Hematopoietic multipotent progenitor cell treated with erythropoietin and hydrocortisone succinate and interleukin-3 and kit ligand, for 8 days (in vitro differentiated cells): ENCODE measurements around the gene CNEP1R1.

ENCODE experiments used
- DNase-seq: peaks from one replicate; pipeline ENCODE4 v3.0.0-alpha.2; 2015

Gene CNEP1R1

DNA sequence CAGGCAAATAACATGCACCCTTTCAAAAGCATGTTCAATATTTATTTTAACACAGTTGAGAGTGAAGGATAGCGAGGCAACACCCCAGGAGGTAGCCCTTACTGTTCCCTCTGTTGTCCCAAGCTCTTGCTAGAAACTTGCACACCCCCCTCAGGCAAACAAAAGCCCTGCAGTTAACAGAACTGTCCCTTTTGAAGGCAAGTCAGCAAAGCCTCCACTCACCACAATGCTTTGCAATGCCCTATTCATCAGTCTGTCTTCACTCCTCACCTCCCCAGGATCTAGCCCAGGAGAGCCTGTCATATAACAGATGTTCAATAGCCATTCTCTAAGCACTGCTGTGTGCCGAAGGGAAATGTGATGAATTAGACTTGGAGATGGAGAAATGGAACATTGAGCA, 3.5 kb upstream of the CNEP1R1 start:
- DNase-seq: no peak

DNA sequence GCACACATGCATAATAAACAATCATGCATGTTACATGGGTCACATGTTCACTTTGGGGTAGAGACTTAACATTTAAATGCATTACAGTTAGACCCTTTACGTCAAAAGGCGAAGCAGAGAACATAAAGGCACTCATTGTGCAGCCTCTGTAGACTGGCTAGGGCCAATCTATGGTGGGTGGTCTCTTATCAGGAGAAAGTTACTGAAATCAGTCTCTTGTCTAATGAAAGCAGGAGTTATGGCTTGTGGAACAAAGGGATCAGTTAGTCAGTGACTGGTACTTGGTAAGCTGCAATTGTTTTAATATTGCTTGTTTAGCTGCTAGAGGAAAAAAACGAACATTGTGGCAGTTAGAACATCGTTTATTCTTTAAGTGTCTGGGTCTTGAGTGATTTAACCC, 1.4 kb upstream of the CNEP1R1 start:
- DNase-seq: no peak

DNA sequence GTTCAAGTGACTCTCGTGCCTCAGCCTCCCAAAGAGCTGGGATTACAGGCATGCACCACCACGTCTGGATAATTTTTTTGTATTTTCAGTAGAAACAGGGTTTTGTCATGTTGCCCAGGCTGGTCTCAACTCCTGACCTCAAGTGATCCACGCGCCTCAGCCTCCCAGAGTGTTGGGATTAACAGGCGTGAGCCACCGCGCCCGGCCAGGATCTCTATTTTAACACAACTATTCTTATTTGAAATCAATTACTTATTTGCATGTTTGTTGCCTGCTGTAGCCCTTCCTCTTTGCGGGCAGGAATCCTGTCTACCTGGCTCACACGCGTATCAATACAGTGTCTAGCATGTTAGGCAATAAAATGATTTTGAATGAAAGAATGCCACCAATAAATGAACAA, 818 bp upstream of the CNEP1R1 start:
- no peak for DNase-seq

DNA sequence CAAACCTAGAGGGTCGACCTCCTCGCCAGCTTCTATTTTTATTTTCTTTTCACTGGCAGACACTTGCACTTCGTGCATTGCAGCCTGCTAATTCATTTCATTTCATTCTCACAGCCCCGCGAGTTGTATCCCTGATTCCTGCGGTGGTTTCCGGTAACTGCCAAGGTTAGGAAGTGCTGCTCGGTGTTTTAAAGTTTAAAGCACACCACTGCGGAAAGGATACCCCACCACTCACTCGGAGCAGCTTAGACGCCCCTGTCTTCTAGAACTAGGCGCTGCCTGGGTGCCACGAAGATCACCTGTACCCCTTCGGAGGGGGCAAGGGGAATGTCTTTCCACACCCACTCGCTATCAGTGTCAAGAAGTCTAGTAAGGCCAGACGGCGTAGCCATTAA, 509 bp downstream of the CNEP1R1 start:
- DNase-seq: peak; percentile 46

DNA sequence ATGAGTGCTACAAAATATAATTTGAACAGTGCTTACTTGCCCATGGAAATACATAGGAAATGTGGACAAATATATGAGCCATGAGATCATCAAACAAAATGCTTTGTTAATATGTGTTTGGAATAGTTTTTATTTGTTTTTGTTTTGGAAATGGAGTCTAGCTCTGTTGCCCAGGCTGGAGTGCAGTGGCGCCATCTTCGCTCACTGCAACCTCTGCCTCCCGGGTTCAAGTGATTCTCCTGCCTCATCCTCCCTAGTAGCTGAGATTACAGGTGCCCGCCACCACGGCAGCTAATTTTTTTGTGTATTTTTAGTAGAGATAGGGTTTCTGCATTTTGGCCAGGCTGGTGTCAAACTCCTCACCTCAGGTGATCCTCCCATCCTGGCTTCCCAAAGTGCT, 2.8 kb downstream of the CNEP1R1 start:
- no peak for DNase-seq

DNA sequence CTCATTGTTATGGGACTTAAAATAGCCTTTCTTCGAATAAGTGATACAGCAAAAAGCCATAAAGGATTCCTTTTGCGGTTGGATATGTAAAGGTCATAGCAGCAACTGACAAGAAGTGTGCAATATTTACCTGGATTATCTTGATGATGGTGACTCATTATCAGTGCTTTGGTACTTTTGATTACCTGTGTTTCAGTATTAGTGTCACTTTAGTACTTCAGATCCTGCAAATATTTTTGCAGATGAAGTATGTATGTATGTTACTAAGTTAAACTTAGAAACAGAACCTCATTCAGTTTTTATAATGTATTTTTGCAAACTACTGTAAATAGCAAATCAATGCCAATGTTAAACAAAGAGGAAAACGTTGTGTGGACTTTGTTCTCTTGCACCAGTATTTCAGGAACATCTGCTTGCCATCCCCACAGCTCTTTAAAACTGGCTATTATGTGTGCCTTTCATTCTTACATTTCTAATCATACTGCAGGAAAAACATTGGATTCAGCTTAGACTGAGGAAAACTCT, 10.5 kb downstream of the CNEP1R1 start:
- DNase-seq: no peak

DNA sequence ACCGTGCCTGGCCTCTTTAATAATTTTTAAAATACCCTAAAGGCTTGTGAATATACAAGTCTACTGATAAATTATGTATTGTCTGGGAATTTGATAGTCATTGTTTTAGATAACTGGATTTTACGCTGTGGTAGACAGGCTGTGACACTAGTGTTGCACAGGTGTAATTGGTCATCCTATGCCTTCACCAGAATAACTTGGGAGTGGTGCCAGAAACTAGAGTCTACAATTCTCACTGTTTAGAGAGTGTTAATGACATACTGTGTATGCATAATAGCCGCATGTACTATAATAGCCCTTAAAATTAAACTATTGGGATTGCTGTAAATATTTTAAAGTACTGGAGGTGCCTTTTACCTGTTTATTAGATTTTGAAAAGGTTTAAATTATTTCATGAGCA, 11.4 kb downstream of the CNEP1R1 start:
- DNase-seq: no peak

DNA sequence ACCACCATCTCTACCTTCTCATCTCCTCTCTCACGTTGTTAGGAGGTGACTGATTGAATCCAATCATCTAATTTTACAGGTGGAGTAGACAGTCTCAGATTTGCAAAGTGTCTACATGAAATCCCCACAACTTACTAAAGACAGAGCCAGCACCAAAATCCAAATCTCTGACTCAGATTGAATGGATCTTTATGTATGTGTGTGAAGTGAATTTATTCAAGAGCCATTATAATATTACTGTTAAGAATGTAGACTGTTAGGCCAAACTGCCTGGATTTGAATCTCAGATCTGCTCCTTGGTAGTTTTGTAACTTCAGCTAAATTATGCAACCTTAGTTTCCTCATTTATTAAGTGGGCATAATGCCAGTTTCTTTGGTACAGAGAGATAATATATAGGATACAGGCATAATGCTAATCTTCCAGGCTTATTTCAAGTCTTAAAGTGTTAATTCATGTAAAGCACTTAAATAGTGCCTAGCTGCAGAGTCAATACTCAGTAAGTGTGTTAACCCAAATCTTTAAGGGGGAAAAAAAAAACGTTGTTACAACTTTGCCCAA, 12.7 kb downstream of the CNEP1R1 start:
- peak; percentile 38 for DNase-seq

DNA sequence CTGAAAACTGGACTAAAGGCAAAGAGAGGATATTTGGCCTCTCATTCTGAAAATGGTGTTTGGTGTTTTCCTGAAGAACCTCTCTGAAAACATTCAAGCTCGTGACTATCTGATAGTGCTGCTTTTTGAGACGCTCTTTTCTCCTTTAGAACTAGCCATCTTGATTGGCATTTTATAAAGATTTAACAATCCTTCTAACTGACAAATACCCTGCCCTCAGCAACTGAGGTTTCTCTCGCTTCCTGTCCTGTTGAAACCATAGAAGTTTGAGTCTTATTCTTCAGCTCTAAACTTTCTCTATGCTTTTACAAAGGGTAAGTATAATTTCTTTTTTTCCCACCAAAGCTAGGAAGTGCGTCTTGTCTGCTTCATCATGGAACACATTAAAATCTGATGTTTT, 13.3 kb downstream of the CNEP1R1 start:
- DNase-seq: no peak

DNA sequence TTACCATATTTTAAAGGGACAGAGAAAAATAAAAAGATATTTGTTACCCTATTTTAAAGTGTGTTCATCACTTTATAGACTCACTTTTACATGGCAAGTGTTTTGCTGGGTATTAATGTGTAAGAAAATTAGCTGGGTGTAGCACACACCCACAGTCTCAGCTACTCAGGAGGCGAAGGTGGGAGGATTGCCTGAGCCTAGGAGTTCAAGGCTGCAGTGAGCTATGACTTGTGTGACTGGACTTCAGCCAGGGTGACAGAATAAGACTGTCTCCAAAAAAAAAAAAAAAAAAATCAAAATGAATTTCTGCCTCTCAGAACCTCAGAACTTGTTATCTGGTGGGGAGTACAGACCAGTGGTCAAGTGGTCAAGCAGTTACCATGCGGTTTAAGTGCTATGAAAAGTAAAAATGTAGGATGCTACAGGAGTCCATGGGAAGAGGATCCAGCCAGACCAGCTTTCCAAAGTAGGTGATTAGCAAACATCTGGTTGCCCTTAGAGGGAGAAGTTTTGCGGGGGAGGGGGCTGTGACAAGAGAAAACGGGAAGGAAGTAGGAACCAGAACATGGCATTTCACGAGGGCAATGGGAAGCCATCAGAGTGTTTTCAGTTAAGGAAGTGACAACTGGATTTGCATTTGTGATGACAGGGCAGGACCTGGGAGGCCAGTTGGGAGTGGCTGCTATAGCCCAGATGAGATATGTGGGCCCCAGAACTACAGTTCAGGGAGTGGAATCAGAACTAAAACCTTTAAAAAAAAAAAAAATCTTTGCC, 13.9 kb downstream of the CNEP1R1 start:
- peak; percentile 41 for DNase-seq

DNA sequence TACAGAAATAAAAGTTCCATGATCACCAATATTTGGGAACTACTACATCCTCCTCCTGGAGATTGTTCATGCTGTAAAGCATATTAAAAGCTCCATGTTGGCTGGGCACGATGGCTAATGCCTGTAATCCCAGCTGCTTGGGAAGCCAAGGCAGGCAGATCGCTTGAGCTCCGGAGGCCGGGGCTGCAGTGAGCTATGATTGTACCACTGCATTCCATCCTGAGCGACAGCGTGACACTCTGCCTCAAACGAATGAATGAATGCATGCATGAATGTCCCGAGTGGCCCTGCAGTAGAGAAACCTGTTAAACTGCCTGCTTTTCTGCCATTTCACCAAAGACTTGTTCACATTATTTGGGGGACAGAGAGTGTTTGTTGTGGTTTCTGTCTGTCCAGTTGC, 15.0 kb downstream of the CNEP1R1 start:
- no peak for DNase-seq

DNA sequence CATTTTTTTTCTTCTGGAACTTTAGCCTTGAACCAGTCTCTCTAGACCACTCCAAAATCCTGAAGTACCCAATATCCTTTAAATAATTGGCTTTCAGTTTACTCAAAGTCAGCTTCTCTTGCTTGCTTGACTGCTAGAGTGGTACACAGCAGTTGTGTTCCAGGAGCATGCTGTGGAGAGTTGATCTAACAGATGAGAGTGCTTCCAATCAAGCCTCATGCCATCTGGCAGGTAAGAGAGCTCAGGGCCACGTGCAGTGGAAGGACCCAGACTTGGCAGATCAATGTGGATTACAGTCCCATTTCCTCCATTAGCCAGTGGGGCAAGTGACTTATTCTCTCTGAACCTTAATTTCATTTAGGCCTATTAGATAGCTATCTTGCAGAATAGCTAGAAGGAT, 15.7 kb downstream of the CNEP1R1 start:
- DNase-seq: no peak

DNA sequence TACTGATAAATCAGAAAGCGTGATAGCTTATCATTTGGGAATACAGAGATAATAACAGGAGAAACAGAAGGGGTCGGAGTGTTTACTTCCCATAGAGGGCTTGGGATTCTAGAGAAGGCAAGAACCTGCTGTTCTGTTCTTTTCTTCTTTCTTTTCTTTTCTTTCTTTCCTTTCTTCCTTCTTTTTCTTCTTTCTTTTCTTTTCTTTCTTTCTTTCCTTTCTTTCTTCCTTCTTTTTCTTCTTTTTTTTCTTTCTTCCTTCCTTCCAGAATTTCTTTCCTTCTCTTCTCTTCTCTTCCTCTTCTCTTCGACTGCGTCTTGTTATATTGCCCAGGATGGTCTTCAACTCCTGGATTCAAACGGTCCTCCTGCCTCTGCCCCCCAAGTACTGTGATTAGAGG, 18.3 kb downstream of the CNEP1R1 start:
- no peak for DNase-seq

DNA sequence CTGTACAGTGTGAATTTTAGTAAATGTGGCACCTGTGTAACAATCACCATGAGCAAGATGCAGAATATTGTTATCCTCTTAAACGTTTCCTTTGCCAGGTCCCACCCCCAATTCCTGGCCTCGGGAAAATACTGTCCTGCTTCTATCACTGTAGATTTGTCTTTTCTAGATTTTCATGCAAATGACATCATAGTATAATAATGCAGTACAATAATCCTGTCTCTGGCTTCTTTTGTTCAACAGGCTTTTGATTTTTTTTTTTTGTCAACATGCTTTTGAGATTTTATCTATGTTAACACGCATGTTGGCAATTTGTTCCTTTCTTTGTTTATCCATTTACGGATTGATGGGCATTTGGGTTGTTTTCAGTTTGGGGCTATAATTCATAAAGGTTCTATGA, 20.4 kb downstream of the CNEP1R1 start:
- no peak for DNase-seq

DNA sequence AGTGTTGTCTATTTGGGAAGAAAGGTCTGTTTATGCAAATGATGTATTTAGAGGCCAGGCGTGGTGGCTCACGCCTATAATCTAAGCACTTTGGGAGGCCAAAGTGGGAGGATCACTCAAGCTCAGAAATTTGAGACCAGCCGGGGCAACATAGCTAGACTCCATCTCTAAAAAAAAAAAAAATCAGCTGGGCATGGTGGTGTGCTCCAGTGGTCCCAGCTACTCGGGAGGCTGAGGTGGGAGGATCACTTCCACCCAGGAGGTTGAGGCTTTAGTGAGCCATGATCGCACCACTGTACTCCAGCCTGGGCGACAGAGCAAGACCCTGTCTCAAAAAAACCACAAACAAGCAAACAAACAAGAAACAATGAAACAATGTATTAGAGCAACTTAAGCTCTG, 21.8 kb downstream of the CNEP1R1 start:
- DNase-seq: no peak

DNA sequence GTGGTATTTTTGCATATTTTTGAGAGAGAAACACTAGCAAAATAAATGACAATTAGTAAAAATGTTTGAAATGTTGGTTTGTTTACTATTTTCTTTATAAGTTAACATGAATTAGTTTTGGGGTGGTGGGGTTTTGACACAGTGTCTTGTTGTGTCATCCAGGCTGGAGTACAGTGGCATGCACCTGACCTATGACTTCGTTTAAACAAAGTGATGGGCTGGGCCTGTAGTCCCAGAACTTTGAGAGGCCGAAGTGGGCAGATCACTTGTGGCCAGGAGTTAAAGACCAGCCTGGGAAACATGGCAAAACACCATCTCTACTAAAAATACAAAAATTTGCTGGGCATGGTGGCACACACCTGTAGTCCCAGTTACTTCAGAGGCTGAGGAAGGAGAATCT, 22.8 kb downstream of the CNEP1R1 start:
- DNase-seq: no peak

DNA sequence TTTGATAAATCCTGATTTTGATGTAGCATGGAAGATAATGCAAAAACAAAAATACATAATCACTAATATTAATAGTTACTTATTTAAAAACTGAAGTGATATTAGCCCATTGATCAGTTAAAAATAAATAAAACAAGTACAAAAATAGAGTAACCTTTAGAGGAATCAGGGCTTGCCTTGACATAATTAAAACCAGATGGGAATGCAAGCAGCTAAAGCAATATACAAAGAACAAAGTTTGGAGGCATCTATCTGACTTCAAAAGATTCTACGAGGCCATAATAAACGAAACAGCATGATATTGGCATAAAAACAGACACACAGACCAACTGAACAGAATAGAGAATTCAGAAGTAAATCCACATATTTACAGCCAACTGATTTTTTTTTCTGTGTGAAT, 25.8 kb downstream of the CNEP1R1 start:
- no peak for DNase-seq

DNA sequence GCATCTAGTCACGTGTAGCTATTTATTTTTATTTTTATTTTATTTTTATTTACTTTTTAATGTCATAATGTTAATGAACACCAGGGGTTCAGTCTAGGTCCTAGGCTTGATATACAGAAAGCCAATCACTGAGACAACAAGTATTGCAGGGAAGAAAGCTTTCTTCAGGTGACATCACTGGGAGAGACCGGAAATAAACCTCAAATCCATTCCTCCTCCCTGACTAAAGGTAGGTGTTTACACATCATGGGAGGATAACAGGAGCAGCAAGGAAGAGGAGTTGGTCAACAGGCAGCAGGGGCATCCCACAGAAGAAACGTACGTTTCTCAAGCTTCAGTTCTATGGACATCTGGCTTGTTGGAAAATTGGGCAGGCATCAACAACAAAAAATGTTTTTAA, 31.2 kb downstream of the CNEP1R1 start:
- no peak for DNase-seq

DNA sequence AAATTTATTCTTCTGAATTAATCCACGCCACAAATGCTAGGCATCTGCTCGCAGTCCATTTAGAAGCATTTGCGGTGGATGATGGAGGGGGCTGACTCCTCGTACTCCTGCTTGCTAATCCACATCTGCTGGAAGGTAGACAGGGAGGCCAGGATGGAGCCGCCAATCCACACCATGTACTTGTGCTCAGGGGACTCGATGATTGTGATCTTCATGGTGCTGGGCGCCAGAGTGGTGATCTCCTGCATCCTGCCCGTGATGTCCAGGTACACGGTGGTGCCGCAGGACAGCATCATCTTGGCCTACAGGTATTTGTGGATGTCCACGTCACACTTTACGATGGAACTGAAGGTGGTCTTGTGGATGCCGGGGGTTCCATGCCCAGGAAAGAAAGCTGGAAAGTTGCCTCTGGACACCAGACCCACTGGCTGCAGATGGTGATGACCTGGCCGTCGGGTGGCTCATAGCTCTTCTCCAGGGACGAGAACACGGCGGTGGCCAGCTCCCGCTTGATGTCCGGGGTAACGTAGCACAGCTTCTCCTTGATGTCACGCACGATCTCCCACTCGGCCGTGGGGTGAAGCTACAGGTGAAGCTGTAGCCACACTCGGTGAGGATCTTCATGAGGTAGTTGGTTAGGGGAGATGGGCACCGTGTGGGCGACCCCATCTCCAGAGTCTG, 33.2 kb downstream of the CNEP1R1 start:
- DNase-seq: no peak

DNA sequence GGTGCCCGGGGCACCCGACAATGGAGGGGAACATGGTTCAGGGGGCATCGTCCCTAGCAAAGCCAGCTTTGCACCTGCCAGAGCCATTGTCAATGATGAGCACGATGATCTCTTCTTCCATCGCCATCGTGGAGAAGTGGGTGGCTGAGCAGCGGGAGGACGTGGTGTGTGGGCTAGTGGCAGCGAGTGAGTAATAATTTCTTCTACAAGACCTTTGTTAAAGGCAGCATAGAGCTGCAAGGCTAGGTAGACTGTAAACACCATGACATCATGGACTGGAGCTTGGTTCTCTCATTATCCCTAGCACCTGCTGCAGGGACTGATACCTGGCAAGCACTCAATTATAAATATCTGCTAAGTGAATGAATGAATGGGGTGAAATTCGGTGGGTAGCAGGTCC, 34.1 kb downstream of the CNEP1R1 start:
- DNase-seq: no peak

DNA sequence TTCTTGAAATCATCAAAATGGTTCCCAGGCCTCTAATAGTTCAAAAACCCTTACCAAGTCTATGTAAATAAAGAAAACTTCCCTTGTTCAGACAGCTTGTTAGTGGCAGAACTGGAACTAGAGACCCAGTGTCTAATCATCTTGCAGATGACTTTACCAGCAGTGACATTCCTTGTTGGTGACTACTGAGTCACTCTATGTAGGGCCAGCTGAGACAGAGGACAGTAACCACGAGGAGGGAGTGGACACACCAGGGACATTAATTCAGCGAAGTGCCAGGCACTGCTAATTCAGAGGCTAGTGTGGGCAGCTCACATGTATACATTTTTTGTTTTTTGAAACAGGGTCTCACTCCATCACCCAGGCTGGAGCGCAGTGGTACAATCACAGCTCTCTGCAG, 34.6 kb downstream of the CNEP1R1 start:
- no peak for DNase-seq

DNA sequence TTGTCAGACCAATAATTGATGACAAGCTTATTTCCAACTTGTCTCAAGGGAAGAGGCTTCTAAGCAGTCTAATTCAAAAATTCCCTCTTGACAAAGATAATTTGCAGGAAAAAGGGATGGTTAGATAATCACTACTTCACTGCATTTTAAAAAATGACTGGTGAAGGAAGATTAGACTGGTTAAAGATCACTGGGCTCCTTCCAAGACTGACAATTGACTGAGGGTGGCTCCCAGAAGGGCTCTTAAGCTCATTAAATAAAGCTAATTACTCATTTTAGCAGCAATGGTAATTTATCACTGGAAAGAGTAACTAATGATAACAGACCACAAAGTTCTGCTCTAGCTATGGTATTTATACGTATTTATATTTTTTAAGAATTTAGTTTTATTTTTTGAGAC, 36.3 kb downstream of the CNEP1R1 start:
- peak; percentile 48 for DNase-seq

DNA sequence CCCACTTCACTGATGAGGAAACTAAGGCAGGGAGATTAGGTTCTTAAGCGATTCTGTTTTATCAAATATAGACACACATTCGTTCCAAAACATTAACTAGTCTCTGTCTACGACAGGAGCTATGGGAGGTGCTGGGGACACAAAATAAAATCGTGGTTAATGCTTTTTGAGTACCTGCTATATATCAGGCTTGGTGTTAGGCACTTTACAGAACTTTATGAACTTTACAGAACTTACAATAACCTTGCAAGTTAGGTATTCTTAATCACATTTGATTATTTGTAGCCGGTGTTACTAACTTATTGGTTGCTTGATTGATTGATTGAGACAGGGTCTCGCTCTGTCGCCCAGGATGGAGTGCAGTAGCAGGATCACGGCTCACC, 40.2 kb downstream of the CNEP1R1 start:
- DNase-seq: no peak
